ENCODE results near the gene ABI1.

Gene ABI1

GRCh38 chr10:26815500-26815899, 45.3 kb downstream of the ABI1 start:
- Histone ChIP-seq H3K27me3 (replicated peaks; ENCODE audit: control insufficient read depth, insufficient read depth, low read length) (no peaks in the 10 kb centered on the region), H3K4me3 (replicated peaks; ENCODE audit: low read depth, low read length) (no peak overlapping the region), H3K36me3 (ENCODE audit: control insufficient read depth, insufficient read depth, low read length) (no peaks in the 10 kb centered on the region; the same call in none of the 2 replicates)
- DNase-seq (ENCODE audit: extremely low read depth, insufficient read length), result no peak
- no peak for TF ChIP-seq CTCF (IDR thresholded peaks at IDR 0.05; ENCODE audit: insufficient read depth, low read length, poor library complexity, severe bottlenecking)

GRCh38 chr10:26810435-26811026, 50.2 kb downstream of the ABI1 start:
- no peak for TF ChIP-seq CTCF (IDR thresholded peaks at IDR 0.05; ENCODE audit: insufficient read depth, low read length, poor library complexity, severe bottlenecking)
- H3K4me3 ChIP-seq (replicated peaks; ENCODE audit: low read depth, low read length), result no peak overlapping the region
- no peak for DNase-seq (ENCODE audit: extremely low read depth, insufficient read length)

GRCh38 chr10:26809973-26810372, 50.8 kb downstream of the ABI1 start:
- TF ChIP-seq CTCF (IDR thresholded peaks at IDR 0.05; ENCODE audit: insufficient read depth, low read length, poor library complexity, severe bottlenecking), result no peak
- no peaks in the 10 kb centered on the region; the same call in none of the 2 replicates for H3K36me3 ChIP-seq (ENCODE audit: control insufficient read depth, insufficient read depth, low read length)
- DNase-seq (ENCODE audit: extremely low read depth, insufficient read length), result no peak

More at GRCh38 chr10:26810435-26811026, 50.2 kb downstream of the ABI1 start:
- H3K27me3 ChIP-seq (replicated peaks; ENCODE audit: control insufficient read depth, insufficient read depth, low read length), result no peaks in the 10 kb centered on the region
- no peaks in the 10 kb centered on the region; the same call in none of the 2 replicates for H3K36me3 ChIP-seq (ENCODE audit: control insufficient read depth, insufficient read depth, low read length)

GRCh38 chr10:26807532-26807931, 53.2 kb downstream of the ABI1 start:
- TF ChIP-seq CTCF (IDR thresholded peaks at IDR 0.05; ENCODE audit: insufficient read depth, low read length, poor library complexity, severe bottlenecking), result no peak
- Histone ChIP-seq H3K36me3 (ENCODE audit: control insufficient read depth, insufficient read depth, low read length) (no peaks in the 10 kb centered on the region; the same call in none of the 2 replicates), H3K27me3 (replicated peaks; ENCODE audit: control insufficient read depth, insufficient read depth, low read length) (no peaks in the 10 kb centered on the region), H3K4me3 (replicated peaks; ENCODE audit: low read depth, low read length) (no peak overlapping the region)
- DNase-seq (ENCODE audit: extremely low read depth, insufficient read length), result no peak

More at GRCh38 chr10:26809973-26810372, 50.8 kb downstream of the ABI1 start:
- no peaks in the 10 kb centered on the region for H3K27me3 ChIP-seq (replicated peaks; ENCODE audit: control insufficient read depth, insufficient read depth, low read length)
- H3K4me3 ChIP-seq (replicated peaks; ENCODE audit: low read depth, low read length), result no peak overlapping the region

- Histone ChIP-seq H3K4me3 (replicated peaks; ENCODE audit: low read depth, low read length) (no peak overlapping the region), H3K27me3 (replicated peaks; ENCODE audit: control insufficient read depth, insufficient read depth, low read length) (no peaks in the 10 kb centered on the region), H3K36me3 (ENCODE audit: control insufficient read depth, insufficient read depth, low read length) (no peaks in the 10 kb centered on the region; the same call in none of the 2 replicates)
- no peak for DNase-seq (ENCODE audit: extremely low read depth, insufficient read length)
- no peak for TF ChIP-seq CTCF (IDR thresholded peaks at IDR 0.05; ENCODE audit: insufficient read depth, low read length, poor library complexity, severe bottlenecking)
These were observed 54.2 kb downstream of the ABI1 start for GRCh38 chr10:26806557-26806956.
